ENCODE results near the gene CCT7.
A peak's percentile ranks its signal among the peaks of the same experiment; 100 is the strongest.

DNA sequence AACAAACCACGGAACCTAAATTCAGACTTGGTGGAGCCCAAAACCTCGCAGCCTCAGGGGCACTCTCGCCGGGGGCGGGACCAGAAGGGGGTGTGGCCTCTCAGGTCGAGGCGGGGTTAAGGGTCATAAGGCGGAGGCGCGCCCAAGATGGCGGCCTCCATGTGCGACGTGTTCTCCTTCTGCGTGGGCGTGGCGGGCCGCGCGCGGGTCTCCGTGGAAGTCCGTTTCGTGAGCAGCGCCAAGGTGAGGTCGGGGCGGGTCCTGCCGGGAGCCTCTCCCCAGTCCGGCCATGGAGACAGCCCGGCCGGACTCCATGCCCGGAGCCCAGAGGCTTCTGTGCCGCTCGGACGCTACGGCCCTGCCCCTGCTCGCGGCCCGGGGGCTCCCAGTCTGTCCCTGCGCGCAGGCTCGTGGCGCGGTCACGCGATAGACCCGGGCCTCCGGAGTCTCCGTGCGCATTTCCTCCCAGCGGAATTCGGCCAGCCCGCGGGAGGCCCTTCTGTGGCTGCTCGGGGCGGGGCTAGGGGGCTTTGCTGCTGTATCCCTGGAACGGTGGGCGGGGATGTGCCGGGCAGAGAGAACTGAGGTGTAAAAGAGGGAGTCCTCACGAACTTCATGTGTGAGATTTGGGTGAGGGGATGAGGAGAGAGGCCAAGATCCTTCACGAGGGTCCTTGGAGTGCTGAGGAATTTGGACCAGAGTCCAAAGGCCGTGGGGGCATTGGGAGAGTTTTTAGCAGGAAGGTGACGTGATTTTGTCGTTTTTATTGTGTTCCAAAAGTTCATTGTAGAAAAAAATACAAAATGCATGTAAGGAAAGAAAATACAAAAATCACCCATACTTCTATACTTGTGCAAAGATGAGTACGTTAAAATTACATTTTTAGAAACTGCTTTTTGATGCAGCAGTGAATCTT lies 19.7 kb upstream of the CCT7 start, which contains the start of gene SMYD5:
- TF ChIP-seq POLR2AphosphoS5 (IDR thresholded peaks at IDR 0.05) (peak in 2 of 3 donors; percentile 59 to 81), CTCF (IDR thresholded peaks at IDR 0.05) (no peak), POLR2A (IDR thresholded peaks at IDR 0.05) (no peak)
